D721Med (cell line): Measurements from ENCODE around the gene DPF3.

Experiments
- DNase-seq: peaks from one replicate; pipeline ENCODE4 v3.0.0; 2011; ENCODE audit warnings: low spot score; ENCODE audit not compliant: insufficient read length
- FAIRE-seq: peaks from 2 replicates; lab custom pipeline; 2011; peaks lifted over from hg19 to GRCh38; lab: Jason Lieb, UNC
- CTCF ChIP-seq: IDR thresholded peaks from 2 replicates; pipeline ENCODE4 v1.5.1; 2012; ENCODE audit warnings: mild to moderate bottlenecking, control low read depth; ENCODE audit not compliant: insufficient read depth; ENCODE audit errors: missing control alignments

The DPF3 gene

DNA sequence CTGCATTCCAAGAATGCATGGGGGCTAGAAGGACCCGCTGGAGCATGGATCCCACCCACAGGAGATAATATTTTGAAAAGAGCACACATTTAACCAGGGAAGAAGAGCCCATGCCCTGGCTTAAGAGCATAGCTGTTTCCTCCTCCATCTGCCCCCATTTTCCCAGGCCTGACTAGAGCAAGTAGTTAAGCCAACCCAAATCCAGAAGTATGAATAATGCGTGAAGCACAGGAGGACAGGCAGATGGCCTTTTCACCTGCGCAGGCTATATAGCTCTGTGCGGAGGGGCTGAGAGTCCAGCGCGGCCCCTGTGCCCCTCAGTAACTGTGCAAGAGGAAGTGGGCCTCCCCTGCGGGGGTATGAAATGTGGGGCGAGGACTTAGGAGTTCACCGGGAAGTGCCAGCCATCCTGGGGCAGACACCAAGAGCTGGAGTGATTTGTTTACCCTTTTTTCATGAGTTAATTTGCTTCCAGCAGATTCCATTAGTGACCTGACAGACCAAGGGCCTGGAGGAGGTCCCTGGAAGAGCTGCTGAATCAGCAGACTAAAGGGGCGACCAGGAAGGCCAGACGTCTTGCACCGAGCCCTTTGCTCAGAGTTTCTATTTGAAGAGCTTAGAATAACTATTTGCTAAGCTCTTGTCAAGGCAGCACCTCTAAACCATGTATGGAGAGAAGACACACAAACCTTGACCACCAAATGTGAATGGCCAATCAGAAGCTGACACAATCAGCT, 37.2 kb downstream of the DPF3 start:
- no peak for FAIRE-seq
- TF ChIP-seq CTCF = no peak
- DNase-seq = no peak

DNA sequence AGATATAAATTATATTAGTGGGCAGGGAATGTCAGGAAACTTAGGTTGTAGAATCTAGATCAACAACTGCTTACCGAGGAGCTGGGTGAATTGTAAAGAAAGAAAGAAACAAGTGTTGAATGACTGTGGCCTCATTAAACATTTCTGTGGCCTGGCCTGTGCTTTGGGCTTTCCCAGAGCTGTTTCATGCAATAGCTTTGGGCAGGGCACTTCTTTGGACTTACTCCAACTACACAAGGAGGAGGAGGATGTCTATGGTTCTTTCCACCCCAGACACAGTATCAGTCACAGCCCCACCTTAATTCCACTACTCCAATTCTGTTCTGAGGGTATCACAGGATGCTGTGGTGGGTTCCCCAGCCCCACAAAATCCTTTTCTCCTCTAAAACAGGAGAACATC, 38.0 kb downstream of the DPF3 start:
- FAIRE-seq = no peak
- TF ChIP-seq CTCF = no peak

DNA sequence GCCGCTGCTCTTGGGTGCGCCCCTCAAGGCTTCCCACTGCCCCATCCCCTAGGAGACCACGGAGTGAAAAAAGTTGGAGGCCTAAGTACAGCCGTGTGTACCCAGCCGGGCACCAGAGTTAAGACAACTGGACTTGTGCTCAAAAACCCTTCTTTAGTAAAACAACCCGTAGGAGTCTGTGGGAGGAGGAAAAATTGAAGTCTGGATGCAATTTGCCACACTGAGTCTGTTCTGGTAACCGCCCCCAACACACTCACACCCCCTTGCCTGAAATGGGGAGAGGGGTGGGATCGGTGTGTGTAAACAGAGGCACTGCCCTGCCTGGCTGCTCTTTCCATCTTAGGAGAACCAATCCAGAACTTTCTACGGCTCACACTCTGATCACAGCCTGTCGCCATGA, 41.7 kb downstream of the DPF3 start:
- FAIRE-seq (no peak), DNase-seq (no peak)
- no peak for TF ChIP-seq CTCF

More for the DNA sequence above, 38.0 kb downstream of the DPF3 start:
- no peak for DNase-seq

DNA sequence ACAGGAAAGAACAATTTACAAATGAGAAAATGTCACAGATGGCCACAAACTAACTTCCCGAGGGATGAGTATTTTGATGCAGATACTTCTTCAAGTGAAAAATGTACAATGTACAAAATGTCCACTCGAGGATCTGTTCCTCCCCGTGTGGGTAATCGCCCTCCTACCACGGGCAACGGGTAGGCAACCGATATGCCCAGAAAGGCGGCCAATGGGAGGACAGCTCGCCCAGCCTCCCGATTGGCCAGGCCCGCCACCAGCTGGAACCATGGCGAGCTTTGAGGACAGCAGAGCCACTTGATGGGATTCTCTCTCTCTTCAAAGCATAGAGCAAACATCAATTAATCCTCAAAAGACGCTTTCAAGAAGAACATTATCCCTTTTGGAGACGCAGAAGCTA, 42.3 kb downstream of the DPF3 start:
- no peak for TF ChIP-seq CTCF
- no peak for FAIRE-seq
- no peak for DNase-seq

DNA sequence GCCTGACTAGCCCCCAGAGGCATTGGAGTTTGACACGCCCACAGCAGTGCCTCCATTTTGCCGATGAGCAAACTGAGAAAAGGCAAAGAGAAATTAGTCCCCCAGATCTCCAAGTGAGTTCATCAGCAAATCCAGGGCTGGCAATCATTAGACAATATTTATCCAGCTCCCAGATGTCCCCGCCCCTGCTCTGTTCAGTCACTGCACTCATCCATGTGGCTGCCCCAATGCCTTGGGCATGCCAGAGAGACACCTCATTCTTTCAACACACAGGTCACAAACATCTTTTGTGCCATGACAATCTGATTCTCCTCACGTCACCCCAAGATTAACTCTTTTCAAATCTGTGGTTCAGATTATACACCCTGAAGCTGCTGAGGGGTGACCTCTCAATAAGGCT, 43.5 kb downstream of the DPF3 start:
- FAIRE-seq = no peak
- DNase-seq = no peak
- TF ChIP-seq CTCF = no peak

DNA sequence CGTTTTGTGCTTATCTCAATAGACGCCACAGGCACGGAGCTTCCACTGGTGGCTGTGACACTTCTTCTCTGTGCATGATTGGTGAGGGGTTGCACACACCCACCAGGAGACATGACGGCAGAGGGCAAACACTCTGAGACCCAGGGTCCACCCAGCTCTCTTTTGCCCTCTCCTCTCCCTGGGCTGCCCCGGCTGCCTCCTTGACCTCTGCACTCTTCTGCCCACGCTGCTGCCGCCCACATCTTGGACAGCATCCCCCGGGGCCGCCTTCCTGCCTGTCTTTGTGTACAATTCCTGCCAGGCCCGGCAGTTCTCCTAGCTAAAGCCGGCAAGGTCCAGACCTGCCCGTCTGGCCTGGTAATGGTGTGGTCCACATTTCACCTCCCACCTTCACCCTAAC, 44.7 kb downstream of the DPF3 start:
- DNase-seq = no peak
- no peak for TF ChIP-seq CTCF
- no peak for FAIRE-seq

GRCh38 chr14:72847721-72848120, 46.2 kb downstream of the DPF3 start:
- no peak for TF ChIP-seq CTCF
- DNase-seq (no peak), FAIRE-seq (no peak)
